HS-5 (cell line): ENCODE measurements around the gene SNURF.
"Not testable (repeated sequence)": the region's sequence is repeated elsewhere in the genome, so short reads cannot be mapped to it uniquely, and the experiment has no call there.

ENCODE experiments used
- DNase-seq: peaks from one replicate; pipeline ENCODE4 v3.0.0-alpha.2; 2012; ENCODE audit warnings: low read depth

The SNURF gene

GRCh38 chr15:24954783-24955530 lies at the start of gene SNURF, which contains the start of gene SNRPN:
SNURF (plus strand) TSS chr15:24954987; CDS start chr15:24955049, 62 bp downstream.
SNRPN (plus strand) TSS chr15:24954987; CDS start chr15:24974454, 19,467 bp downstream.
- no peak for DNase-seq

- DNase-seq = no peak
These were observed 38.3 kb upstream of the SNURF start for GRCh38 chr15:24916305-24917009.

- no peak for DNase-seq
These were observed 37.4 kb upstream of the SNURF start for GRCh38 chr15:24917431-24917830.

- no peak for DNase-seq
These were observed 35.3 kb upstream of the SNURF start for GRCh38 chr15:24919446-24919845.

GRCh38 chr15:24922781-24923180 lies 32.0 kb upstream of the SNURF start:
- not testable (repeated sequence) for DNase-seq

GRCh38 chr15:24924153-24924552 lies 30.6 kb upstream of the SNURF start:
- no peak for DNase-seq

- DNase-seq = no peak
These were observed 30.2 kb upstream of the SNURF start for GRCh38 chr15:24924621-24925020.

GRCh38 chr15:24931874-24932732 lies 22.7 kb upstream of the SNURF start:
- not testable (repeated sequence) for DNase-seq

GRCh38 chr15:24933716-24934115 lies 21.1 kb upstream of the SNURF start:
- no peak for DNase-seq

- DNase-seq = not testable (repeated sequence)
These were observed 16.6 kb upstream of the SNURF start for GRCh38 chr15:24938224-24938623.

GRCh38 chr15:24940236-24940635 lies 14.6 kb upstream of the SNURF start:
- DNase-seq = no peak

GRCh38 chr15:24943361-24943760 lies 11.4 kb upstream of the SNURF start:
- DNase-seq = no peak

- DNase-seq = no peak
These were observed 9.8 kb upstream of the SNURF start for GRCh38 chr15:24944954-24945353.

GRCh38 chr15:24945711-24946110 lies 9.1 kb upstream of the SNURF start:
- no peak for DNase-seq

GRCh38 chr15:24948495-24948894 lies 6.3 kb upstream of the SNURF start:
- DNase-seq = no peak

GRCh38 chr15:24955531-24955921 lies 739 bp downstream of the SNURF start:
- no peak for DNase-seq

- DNase-seq = no peak
These were observed 1.5 kb downstream of the SNURF start for GRCh38 chr15:24956111-24956838.

GRCh38 chr15:24957691-24958090 lies 2.9 kb downstream of the SNURF start:
- no peak for DNase-seq

GRCh38 chr15:24961967-24962366 lies 7.2 kb downstream of the SNURF start:
- no peak for DNase-seq

- DNase-seq = no peak
These were observed 8.1 kb downstream of the SNURF start for GRCh38 chr15:24962880-24963279.

- no peak for DNase-seq
These were observed 11.7 kb downstream of the SNURF start for GRCh38 chr15:24966364-24967103.
